Neural progenitor cell (in vitro differentiated cells): ENCODE results near the gene GABBR2.

Experiments used
- CTCF ChIP-seq: fragments of 200-600 bp; sonication (generic); IDR thresholded peaks from 2 replicates; pipeline ENCODE4 v1.5.1; 2017; ENCODE audit warnings: antibody characterized with exemption, mild to moderate bottlenecking
- EZH2 ChIP-seq: fragments of 200-600 bp; sonication (generic); IDR thresholded peaks from 2 replicates; pipeline ENCODE4 v1.6.1; 2017; ENCODE audit warnings: antibody characterized with exemption, mild to moderate bottlenecking, moderate library complexity

- TF ChIP-seq CTCF: no peak
- TF ChIP-seq EZH2: no peak
Observed at GRCh38 chr9:98276907-98277469, 431.7 kb downstream of the GABBR2 start.
